Adrenal gland (tissue), 5 donors: ENCODE measurements around the gene ZNF335.

ENCODE experiments used
- CTCF ChIP-seq, 6 experiments: fragments of 450-650 bp in 4 of 6; fragments of 200-600 bp in 2 of 6; sonication (generic) in 1 of 6; IDR thresholded peaks; 1 replicate in 5 of 6; 2 replicates in 1 of 6; pipeline versions ENCODE4 v1.5.1 to v1.8.0; 2016 to 2021; ENCODE audit warnings: antibody characterized with exemption in 6 of 6, mild to moderate bottlenecking in 2 of 6, moderate library complexity in 1 of 6
- POLR2A ChIP-seq, 2 donors: fragments of 450-650 bp; IDR thresholded peaks; one replicate each; pipeline ENCODE4 v1.6.1; 2017; ENCODE audit warnings: antibody characterized with exemption in 2 of 2, mild to moderate bottlenecking in 2 of 2, moderate library complexity in 1 of 2
- donor health status: DM: no; HTN: no; CAD: no.

- TF ChIP-seq CTCF (IDR thresholded peaks at IDR 0.05) (no peak), POLR2A (IDR thresholded peaks at IDR 0.05) (no peak)
Measured at GRCh38 chr20:45934046-45934585, 37.9 kb downstream of the ZNF335 start.
